Amniotic stem cell (primary cell): ENCODE data around the gene EIF2A.
"Not testable (repeated sequence)": the region's sequence is repeated elsewhere in the genome, so short reads cannot be mapped to it uniquely, and the experiment has no call there.

Source experiments
- DNase-seq: peaks from one replicate; lab custom pipeline; 2025; lab: John Stamatoyannopoulos, UW

The EIF2A gene

GRCh38 chr3:150602426-150603152, 56.0 kb downstream of the EIF2A start:
- DNase-seq, result no peak

- DNase-seq, result peak; percentile 85
Measured at GRCh38 chr3:150603153-150603979, 56.8 kb downstream of the EIF2A start, which contains the start of gene SELENOT. SELENOT (plus strand) TSS chr3:150603321; CDS start chr3:150603363, 42 bp downstream.

- no peak for DNase-seq
Measured at GRCh38 chr3:150603980-150604319, 57.4 kb downstream of the EIF2A start.

GRCh38 chr3:150605998-150606641, 59.5 kb downstream of the EIF2A start:
- DNase-seq, result no peak

GRCh38 chr3:150607267-150608065, 60.9 kb downstream of the EIF2A start:
- DNase-seq, result no peak

GRCh38 chr3:150609988-150610387, 63.4 kb downstream of the EIF2A start:
- DNase-seq, result no peak

GRCh38 chr3:150610785-150611184, 64.2 kb downstream of the EIF2A start:
- no peak for DNase-seq

- no peak for DNase-seq
Measured at GRCh38 chr3:150611666-150612065, 65.1 kb downstream of the EIF2A start.

- DNase-seq, result no peak
Measured at GRCh38 chr3:150612494-150612893, 65.9 kb downstream of the EIF2A start.

GRCh38 chr3:150613034-150613433, 66.4 kb downstream of the EIF2A start:
- DNase-seq, result no peak

- no peak for DNase-seq
Measured at GRCh38 chr3:150613709-150614480, 67.3 kb downstream of the EIF2A start.

- no peak for DNase-seq
Measured at GRCh38 chr3:150620002-150620689, 73.6 kb downstream of the EIF2A start.

- not testable (repeated sequence) for DNase-seq
Measured at GRCh38 chr3:150622955-150623354, 76.4 kb downstream of the EIF2A start.

GRCh38 chr3:150623945-150624344, 77.4 kb downstream of the EIF2A start:
- no peak for DNase-seq

GRCh38 chr3:150626148-150626930, 79.8 kb downstream of the EIF2A start:
- DNase-seq, result no peak

- no peak for DNase-seq
Measured at GRCh38 chr3:150627557-150627956, 81.0 kb downstream of the EIF2A start.

GRCh38 chr3:150631515-150632221, 85.1 kb downstream of the EIF2A start:
- DNase-seq, result no peak

GRCh38 chr3:150635076-150635475, 88.5 kb downstream of the EIF2A start:
- DNase-seq, result no peak

GRCh38 chr3:150635526-150635925, 88.9 kb downstream of the EIF2A start:
- no peak for DNase-seq
